Ramos (cell line): Measurements from ENCODE around the gene TXNDC11.

Experiments used
- in situ Hi-C: fragments of 300-500 bp; cut with MboI; formaldehyde crosslinking; loops from one replicate; pipeline ENCODE4 v1.14.3; 2022; ENCODE audit warnings: low sequenced_read_pairs; ENCODE audit not compliant: unreplicated experiment

Gene TXNDC11

DNA sequence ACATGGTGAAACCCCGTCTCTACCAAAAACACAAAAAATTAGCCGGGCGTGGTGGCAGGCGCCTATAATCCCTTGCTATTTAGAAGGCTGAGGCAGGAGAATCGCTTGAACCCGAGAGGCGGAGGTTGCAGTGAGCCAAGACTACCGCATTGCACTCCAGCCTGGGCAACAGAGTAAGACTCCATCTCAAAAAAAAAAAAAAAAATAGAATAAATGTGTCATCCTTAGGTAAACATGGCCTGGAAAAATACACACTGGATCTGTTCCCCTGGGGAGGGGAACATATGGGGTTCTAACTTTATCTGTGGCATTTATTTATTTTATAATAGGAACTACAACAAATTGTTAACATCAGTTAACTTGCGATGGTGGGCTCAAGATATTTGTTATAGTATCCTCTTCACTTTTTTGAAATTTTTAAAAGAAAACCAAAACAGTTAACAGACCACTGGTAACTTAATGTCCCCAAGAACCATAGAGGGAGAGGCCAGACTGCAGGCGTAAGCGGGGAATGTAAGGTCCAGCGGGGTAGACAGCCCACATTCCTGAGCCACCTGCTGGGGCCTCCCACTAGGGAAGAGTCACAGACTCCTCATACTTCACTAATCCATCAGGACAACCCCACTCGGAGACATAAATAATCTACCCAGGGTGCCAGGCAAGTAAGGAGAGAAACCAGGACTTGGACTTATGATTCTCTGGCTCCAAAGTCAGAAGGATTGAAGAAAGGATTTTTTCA is 12.5 kb upstream of the TXNDC11 start:
- in situ Hi-C loops = no loop called here

DNA sequence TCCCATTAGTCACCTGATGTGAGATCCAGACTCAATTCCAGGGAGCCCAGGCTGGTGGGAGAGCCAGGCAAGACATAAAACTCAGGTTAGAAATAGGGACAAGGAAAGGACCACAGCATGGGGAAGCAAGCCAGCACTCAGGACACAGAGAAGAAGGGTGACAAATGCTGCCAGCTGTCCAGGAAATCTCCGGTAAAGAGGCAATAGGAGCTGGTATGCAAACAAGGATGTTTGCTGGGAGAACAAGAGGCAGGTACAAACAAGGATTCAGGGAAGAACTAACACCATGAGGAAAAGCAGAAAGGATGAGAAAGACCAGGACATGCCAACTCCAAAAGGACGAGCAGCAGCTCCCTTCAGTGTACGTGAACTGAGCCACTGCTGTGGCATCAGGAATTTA is 10.2 kb upstream of the TXNDC11 start:
- in situ Hi-C loops = no loop called here

DNA sequence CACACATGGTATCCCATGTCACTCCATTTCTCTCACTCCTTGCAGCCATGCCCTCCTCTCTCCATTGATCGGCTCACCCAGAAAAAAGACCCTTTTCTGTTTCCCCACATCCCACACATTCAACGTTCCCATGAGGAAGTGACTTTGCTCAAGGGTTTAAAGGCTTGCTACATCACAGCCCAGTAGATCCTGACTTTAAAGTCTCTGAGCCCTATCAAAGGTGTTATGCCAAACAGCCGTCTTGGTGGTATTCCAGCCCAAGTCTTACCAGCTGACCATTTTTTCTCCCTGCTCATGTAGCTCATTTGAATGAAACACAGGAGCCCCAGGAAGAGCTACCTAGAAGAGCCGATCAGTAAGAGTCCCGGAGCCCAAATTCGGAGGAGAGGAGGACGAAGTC is 7.4 kb upstream of the TXNDC11 start:
- in situ Hi-C loops = no loop called here

DNA sequence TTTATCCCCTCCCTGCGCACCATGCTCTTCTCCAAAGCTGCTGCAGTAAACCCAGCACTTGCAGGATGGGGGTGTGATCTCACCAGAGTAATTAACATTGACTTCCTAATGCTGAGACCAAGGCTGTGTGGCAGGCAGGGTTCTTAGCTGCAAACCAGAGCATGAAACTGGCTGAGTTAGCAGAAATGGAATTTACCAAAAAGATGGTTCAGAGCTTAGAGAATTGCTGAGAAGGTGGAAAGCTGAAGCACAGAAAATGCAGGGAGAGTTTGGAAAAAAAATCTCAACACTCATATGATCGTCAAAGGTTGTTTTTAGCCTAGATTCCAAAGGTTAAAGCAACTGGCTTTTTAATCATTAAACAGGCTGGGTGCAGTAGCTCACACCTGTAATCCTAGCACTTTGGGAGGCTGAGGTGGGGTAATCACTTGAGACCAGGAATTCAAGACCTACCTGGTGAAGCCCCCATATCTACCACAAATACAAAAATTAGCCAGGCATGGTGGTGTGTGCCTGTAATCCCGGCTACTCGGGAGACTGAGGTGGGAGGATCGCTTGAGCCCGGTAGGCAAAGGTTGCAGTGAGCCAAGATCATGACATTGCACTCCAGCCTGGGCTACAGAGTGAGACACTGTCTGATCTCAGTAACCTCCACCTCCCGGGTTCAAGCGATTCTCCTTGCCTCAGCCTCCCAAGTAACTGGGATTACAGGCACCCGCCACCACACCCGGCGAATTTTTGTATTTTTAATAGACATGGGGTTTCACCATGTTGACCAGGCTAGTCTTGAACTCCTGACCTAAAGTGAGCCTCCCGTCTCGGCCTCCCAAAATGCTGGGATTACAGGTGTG is 6.0 kb upstream of the TXNDC11 start:
- in situ Hi-C loops = no loop called here

DNA sequence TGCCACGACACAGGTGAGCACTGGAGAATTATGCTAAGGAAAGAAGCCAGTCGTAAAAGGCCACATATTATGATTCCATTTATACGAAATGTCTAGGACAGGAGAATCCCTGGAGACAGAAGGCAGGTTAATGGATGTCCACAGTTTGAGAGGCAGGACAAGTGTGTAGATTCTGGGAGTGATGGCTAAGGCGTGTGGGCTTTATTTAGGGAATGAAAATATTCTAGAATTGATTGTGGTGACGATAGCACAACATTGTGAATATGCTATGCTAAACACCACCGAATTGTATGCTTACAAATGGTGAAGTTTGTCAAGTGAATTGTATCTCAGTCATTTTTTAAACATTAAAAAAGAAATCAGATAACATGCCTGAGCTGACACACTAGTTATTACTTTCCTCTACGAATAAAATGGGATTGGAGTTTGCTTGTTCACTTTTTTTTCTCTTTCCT is 5.3 kb upstream of the TXNDC11 start:
- in situ Hi-C loops = no loop called here

DNA sequence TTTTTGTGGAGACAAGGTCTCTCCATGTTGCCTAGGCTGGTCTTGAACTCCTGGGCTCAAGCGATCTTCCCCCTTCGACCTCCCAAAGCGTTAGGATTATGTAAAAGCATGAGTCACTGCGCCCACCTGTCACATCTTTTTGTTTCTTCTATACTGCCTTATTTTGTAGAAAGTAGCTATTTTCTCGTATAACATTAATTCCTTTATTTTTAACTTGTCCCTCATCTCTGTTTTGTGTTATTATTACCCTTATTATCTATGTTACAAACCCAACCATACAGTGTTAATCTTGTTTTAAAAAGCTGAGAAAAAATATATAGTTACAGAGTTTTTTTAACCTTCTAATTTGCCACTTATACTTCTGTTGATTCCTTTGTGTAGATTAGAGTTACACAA is 1.4 kb upstream of the TXNDC11 start:
- in situ Hi-C loops = no loop called here

DNA sequence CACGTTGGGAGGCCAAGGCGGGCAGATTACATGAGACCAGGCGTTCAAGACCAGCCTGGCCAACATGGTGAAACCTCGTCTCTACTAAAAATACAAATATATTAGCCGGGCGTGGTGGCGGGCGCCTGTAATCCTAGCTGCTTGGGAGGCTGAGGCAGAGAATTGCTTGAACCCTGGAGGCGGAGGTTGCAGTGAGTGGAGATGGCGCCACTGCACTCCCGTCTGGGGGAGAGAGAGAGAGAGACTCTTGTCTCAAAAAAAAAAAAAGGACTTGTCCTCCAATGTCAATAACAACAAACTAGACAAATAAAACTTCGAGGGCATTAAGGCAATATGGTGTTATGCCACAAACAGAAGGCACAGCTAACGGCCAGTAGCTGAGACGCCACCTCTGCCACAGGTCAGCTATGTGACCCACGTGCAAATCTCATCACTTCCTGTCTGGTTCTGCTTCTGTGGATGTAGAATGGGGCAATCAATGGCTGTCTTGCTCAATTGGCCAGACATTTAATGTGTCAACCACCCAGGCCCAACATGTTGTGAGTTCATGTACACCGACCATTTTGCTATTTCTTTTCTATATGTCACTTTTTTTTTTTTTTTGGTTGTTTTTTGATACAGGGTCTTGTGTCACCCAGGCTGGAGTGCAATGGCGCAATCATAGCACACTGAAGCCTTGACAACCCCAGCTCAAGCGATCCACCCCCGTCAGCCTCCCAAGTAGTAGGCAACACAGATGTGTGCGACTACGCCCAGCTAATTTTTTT is 834 bp upstream of the TXNDC11 start:
- in situ Hi-C loops = no loop called here

DNA sequence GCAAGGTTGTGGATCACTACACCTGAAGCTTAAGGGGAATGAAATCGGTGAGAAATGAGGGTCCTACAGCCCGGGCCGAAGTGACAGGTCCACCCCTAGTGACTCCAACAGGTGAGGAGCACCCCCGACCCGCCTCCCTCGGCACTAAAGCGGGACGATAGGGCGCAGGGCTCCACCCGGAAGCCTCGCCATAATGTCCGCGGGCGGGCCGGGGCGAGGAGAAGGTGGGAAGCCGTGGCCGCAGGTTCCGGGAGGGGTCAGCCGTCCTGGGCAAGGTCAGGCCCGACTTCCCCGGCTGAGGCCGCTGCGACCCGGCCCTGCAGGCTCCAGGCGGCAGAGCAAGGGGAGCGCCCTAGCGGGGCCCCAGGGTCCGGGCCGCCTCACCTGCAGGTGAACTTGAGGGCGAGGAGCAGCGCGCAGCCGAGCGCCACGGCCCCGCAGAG is 543 bp downstream of the TXNDC11 start:
- in situ Hi-C loops = no loop called here

DNA sequence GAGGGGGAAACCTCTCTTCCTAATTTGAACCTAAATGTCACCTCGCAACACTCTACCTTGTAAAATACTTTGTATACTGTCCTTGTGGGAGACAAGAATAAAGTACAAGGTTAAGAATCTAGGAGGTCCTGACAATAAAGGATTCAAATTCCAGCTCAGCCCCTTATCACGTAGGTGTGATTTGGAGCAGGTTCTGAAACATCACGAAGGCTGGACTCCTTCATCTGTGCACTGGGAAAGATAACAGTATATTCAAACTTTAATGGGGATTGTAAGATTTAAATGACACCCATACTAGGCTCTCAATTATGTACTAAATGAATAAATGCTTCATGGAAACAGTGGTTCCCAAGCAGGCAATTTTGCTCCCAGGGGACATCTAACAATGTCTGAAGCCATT is 2.1 kb downstream of the TXNDC11 start:
- in situ Hi-C loops = no loop called here

DNA sequence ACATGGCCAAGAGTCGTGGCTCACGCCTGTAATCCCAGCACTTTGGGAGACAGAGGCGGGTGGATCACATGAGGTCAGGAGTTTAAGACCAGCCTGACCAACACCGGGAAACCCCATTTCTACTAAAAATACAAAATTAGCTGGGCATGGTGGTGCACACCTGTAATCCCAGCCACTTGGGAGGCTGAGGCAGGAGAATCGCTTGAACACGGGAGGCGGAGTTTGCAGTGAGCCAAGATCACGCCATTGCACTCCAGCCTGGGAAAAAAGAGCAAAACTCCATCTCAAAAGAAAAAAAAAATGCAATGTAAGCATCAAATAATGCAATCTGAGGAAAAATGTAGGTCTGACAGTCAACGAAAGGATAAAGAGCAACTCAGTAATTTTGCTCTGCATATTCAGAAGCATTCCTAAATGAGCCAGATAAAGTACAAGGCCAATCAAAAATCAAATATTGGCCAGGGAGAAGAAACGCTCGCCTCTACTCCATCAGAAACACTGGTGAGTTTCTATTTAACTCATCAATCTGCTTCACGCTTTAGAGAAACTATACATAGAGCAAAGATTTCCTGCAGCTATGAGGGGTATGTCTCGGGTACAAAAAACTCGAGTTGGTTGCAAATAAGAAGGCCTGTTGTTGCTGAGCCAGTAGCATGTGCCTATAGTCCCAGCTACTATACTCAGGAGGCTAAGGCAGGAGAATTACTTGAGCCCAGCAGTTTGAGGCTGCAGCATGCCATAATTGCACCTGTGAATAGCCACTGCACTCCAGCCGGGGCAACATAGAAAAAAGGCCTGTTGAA is 3.7 kb downstream of the TXNDC11 start:
- in situ Hi-C loops = no loop called here

DNA sequence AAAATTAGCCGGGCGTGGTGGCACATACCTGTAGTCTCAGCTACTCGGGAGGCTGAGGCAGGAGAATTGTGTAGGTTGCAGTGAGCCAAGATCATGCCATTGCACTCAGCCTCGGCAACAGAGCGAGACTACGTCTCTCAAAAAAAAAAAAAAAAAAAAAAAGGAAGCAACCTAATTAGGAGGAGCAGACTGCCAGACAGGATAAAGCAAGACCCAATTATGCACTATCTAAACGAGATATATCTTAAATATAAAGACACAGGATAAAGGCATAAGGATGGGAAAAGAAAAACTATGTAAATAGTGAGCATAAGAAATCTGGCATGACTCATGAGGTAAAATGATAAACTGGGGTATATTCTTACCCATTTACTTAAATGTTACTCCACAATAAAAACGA is 4.9 kb downstream of the TXNDC11 start:
- in situ Hi-C loops = no loop called here

DNA sequence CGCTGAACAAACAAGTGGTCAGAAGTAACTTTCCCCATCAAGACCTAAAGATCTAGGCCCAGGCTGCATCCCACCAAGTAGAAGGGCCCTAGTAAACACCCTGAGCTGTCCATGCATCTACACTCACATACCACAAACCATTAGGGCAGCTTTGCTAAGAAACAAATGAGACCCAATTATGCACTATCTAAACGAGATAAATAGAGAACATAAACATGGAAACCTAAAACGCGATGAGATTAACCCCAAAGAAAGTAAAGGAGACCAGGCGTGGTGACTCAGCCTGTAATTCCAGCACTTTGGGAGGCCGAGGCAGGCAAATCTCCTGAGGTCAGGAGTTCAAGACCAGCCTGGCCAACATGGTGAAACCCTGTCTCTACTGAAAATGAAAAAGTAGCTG is 5.8 kb downstream of the TXNDC11 start:
- in situ Hi-C loops = no loop called here

DNA sequence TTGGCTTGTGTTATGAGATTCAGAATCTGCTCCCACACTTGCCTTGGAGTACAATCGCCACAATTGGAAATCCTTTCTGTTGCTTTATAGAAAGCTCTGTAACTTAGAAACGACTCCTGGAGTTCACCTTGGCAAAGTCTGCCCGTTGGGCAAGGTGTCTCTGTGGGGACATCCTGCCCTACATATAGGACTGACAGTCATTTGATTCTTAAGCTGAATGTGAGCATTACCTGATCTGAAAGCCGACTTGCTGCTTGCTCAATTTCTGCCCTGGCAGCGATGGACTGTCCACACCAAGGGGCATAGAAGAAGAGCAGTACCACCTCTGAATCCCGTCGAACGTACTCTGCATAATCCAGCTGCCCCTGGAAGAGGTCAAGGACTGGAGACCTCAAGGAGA is 6.9 kb downstream of the TXNDC11 start:
- in situ Hi-C loops = no loop called here

DNA sequence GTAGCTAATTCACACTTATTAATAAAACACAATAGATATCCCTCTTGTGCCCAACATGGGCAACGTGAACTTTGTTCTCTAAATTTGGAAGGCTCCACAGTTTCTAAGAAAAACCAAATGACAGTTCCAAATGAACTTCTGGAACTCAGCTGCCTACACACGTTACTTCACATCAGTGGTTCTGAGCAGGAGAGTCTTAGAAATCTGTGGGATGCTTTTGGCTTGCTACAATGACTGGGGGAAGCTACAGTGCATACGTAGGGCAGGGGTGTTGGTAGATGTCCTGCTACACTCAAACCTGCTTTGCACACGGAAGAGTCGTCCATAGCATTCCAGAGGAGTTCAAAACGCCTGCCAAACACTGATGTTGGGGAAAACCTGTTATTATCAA is 8.0 kb downstream of the TXNDC11 start:
- in situ Hi-C loops = no loop called here

DNA sequence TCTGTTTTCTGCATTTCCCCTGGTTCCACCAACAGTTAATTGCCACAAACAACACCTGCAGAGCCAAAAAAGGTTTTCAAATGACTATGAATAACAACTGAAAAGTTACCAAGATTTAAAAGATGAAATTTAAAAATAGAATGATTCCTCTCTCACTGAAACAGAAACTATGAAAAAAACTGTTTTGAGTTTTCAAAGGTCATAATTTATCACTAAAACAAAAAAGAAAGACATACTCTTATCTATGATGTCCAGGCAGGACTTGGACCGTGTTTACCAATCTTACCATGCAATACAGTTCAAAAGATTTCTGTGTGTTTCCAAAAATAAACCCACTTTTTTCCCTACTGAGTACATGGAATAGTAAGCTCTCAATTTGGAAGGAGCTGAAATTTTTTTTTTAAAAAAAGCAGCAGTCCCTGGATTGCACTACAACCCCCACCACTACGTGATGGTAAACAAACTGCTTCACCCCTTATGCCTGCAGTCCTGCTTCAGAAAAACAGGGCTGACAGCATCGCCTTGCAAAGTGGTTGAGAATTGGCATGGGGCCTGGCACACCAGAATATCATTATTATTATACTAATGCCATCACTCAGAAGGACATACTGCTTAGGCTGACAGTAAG is 8.5 kb downstream of the TXNDC11 start:
- in situ Hi-C loops = no loop called here

DNA sequence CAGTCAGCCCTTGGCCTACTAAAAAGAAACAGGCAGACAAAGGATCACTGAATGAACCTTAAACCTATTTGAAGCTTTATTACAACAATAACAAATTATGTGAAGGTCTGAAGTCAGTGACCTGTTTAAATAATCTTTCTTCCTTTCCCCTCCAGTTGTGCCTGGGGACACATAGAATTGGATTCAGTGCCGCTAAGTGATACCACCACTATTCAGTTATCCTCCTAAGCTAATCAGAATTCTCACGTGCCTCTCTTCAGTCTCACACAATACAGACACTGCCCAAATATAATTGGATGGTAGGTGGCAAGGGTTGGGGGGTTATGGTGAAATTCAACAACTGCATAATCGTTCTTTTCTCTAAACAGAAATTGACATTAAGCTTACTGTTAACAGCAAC is 11.4 kb downstream of the TXNDC11 start:
- in situ Hi-C loops = no loop called here

DNA sequence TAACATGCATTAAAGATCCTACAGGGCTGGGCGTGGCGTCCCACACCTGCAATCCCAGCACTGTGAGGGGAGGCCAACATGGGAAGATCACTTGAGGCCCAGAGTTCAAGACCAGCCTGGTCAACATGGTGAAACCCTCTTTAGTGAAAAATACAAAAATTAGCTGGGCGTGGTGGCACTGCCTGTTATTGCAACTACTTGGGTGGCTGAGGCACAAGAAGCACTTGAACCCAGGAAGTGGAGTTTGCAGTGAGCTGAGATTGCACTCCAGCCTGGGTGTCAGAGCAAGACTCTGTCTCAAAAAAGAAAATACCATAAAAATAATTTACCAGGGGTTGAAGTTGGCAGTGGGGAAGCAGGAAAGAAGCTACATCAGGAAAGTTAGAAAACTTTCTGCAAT is 12.9 kb downstream of the TXNDC11 start:
- in situ Hi-C loops = no loop called here

DNA sequence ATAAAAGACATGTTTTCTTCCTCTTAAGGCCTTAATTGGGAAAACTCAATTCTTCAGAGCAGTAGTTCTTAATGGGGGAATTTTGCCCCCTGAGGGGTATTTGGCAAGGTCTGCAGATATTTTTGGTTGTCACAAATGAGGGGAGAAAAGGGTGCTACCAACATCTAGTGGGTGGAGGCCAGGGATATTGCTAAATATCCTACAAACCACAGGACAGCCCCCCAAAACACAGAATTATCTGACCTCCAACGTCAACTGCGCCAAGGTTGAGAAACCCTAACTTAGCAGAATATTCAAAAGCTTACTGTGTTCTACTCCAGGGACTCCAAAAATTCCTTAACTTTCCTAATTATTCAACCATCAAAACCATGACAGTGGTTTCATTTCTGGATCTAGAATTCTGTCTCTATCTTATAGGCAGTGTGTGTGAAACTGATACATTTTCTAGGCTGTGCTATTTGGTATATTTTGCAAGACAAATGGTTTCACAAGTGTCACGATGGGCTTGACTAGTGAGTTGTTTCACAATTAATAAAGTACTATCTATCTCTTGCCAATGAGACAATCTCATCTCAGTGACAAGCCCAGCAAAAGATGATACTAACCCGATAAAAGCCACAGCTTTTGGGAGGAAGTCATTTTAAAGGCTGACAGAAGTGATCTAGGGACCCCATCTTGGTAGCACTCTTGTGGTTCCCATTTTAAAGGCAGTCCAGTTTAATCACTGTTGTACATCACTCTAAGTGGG is 14.7 kb downstream of the TXNDC11 start:
- in situ Hi-C loops = no loop called here

DNA sequence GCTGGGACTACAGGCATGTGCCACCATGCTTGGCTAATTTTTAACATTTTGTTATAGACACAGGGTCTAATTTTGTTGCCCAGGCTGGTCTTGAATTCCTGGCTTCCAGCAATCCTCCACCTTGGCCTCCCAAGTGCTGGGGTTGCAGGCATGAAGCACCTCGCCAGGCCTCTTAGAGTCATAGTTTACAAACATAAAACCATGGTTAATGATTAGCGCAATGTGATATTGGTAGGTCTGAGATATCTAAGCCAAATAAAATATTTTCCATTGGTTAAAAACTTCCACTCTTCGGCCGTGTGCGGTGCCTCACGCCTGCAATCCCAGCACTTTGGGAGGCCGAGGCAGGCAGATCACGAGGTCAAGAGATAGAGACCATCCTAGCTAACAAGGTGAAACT is 16.6 kb downstream of the TXNDC11 start:
- in situ Hi-C loops = no loop called here
